PC-9 (cell line): ENCODE data around the gene TADA2B. TPM values are rescaled to one million over a fixed set of nuclear protein-coding genes. Genes with fewer than 3 reads are reported as not detected.

ENCODE experiments used
- BruUV-seq: library from RNA; stranded (reverse); fragments of 400-500 nt; replicated peaks from 2 replicates; lab custom pipeline; 2021; lab: Mats Ljungman, UMichigan
- CTCF ChIA-PET: fragments of 300-600 bp; sonication (Branson Sonifier 250); formaldehyde crosslinking; loops from one replicate; lab custom pipeline; 2022; ENCODE audit warnings: antibody characterized with exemption; lab: Charles Lee
- POLR2A ChIA-PET: fragments of 300-600 bp; sonication (Branson Sonifier 250); formaldehyde crosslinking; loops from one replicate; lab custom pipeline; 2022; ENCODE audit warnings: antibody characterized with exemption; ENCODE audit not compliant: unreplicated experiment; lab: Charles Lee
- DNase-seq, 2 experiments: peaks; one replicate each; pipeline versions ENCODE4 v3.0.0 to v3.0.0-alpha.2; 2015 to 2022; ENCODE audit warnings: mixed read lengths in 1 of 2
- H2AFZ ChIP-seq: fragments of 200-600 bp; sonication (generic); 2 replicates; pipeline ENCODE4 v1.8.1; 2017; ENCODE audit warnings: antibody characterized with exemption
- H3F3A ChIP-seq: fragments of 200-600 bp; sonication (generic); 2 replicates; pipeline ENCODE4 v1.8.1; 2017; ENCODE audit warnings: antibody characterized with exemption, mild to moderate bottlenecking, low read depth; ENCODE audit not compliant: insufficient read depth
- H3K27ac ChIP-seq: fragments of 200-600 bp; sonication (generic); 2 replicates; pipeline ENCODE4 v1.6.1; 2016; ENCODE audit warnings: mixed run types
- H3K27me3 ChIP-seq: fragments of 200-600 bp; sonication (generic); 2 replicates; pipeline ENCODE4 v1.6.1; 2016; ENCODE audit warnings: low read depth, mixed run types; ENCODE audit not compliant: insufficient read depth
- H3K36me3 ChIP-seq: fragments of 200-600 bp; sonication (generic); 2 replicates; pipeline ENCODE4 v1.6.1; 2016; ENCODE audit warnings: low read depth, mixed run types
- H3K4me1 ChIP-seq: fragments of 200-600 bp; sonication (generic); replicated peaks from 2 replicates; pipeline ENCODE4 v1.6.1; 2016; ENCODE audit warnings: mixed run types; ENCODE audit not compliant: insufficient read depth
- H3K4me2 ChIP-seq: fragments of 200-600 bp; sonication (generic); 2 replicates; pipeline ENCODE4 v1.6.1; 2017; ENCODE audit warnings: mixed run types
- H3K4me3 ChIP-seq: fragments of 200-600 bp; sonication (generic); 2 replicates; pipeline ENCODE4 v1.6.1; 2016; ENCODE audit warnings: mixed run types
- H3K79me2 ChIP-seq: fragments of 200-600 bp; sonication (generic); 2 replicates; pipeline ENCODE4 v1.6.1; 2017; ENCODE audit warnings: low read depth, mixed run types
- H3K9me2 ChIP-seq: fragments of 200-600 bp; sonication (generic); 2 replicates; pipeline ENCODE4 v1.8.1; 2017; ENCODE audit warnings: mild to moderate bottlenecking; ENCODE audit not compliant: insufficient read depth
- H3K9me3 ChIP-seq: fragments of 200-600 bp; sonication (generic); 2 replicates; pipeline ENCODE4 v1.8.1; 2016; ENCODE audit warnings: low read depth; ENCODE audit not compliant: insufficient read depth
- H4K20me1 ChIP-seq: fragments of 200-600 bp; sonication (generic); 2 replicates; pipeline ENCODE4 v1.8.1; 2017; ENCODE audit not compliant: insufficient read depth
- EZH2 ChIP-seq: fragments of 200-600 bp; sonication (generic); IDR thresholded peaks from 2 replicates; pipeline ENCODE4 v1.8.0; 2017; ENCODE audit warnings: antibody characterized with exemption, low read depth
- intact Hi-C: fragments of 100-400 bp; cut with micrococcal nuclease; formaldehyde crosslinking; loops from one replicate; pipeline ENCODE4 v1.10.0; 2022; ENCODE audit not compliant: unreplicated experiment
- total RNA-seq: library from RNA; stranded (reverse); gene quantifications from 2 replicates; pipeline ENCODE4 v1.2.3, GENCODE V29; 2021
- TF ChIP-seq, protein P1 (sequence below): fragments of 200-600 bp; sonication (generic); conservative IDR thresholded peaks from 2 replicates; pipeline ENCODE4 v1.6.1; 2017; ENCODE audit warnings: mixed run types, antibody characterized with exemption, mild to moderate bottlenecking, moderate library complexity

Gene TADA2B
- total RNA-seq, 1 experiment from 2014 or later = 9.5 TPM

DNA sequence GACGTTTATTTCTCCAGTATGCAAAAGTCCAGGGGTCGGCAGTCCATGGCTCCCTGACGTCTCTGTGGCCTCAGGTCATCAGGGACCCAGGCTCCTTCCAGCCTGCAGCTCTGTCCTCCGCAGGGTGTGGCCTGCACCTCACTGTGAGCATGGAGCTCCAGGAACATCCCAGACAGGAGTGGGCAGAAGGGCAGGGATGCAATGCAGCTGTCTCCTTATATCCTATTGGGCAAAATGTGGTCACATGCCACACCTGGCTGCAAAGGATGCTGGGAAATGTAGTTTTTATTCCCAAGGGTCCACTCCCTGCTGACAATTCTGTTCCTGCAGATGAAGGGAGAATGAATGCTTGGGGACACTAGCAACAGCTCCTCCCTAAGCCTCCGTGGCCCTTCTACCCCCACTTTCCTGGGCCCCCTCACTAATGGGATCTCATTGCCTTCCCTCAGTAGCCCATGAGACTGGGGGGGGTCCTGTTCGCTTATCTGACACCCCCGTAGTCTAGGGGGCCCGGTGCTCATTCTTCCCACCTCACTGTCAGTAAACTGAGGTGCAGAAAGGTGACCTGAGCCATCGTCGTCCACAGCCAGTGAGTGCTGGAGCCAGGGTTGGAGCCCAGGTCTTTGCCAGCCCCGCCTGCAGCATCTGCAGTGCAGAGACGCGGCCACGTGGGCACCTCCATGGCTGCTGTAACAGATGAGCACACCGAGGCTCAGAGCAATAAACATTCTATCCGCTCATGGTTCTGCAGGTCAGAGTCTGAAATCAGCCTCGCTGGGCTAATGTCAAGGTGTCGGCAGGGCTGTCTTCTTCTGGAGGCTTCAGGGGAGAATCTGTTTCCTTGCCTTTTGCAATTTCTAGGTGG, 30.6 kb downstream of the TADA2B start:
- CTCF ChIA-PET = interaction anchor here (0.6 kb wide), 1 partner anchor 814 kb away, joined by 16 read pairs; no protein-coding TSS in a partner anchor
- Histone ChIP-seq H3K36me3 (no peaks in the 10 kb centered on the region), H3K27ac (no peak overlapping the region), H3K27me3 (no peaks in the 10 kb centered on the region), H3K4me1 (peaks cover 12% of the 10 kb centered on the region; the same call in 1 of the 2 replicates), H4K20me1 (no peaks in the 10 kb centered on the region), H3K4me2 (peak overlapping the region; percentile 16; the same call in 1 of the 2 replicates), H3K9me3 (no peaks in the 10 kb centered on the region), H3K9me2 (no peaks in the 10 kb centered on the region), H3K4me3 (no peak overlapping the region), H3F3A (no peaks in the 10 kb centered on the region), H2AFZ (no peak overlapping the region), H3K79me2 (no peaks in the 10 kb centered on the region)
- no TSS peak for BruUV-seq
- POLR2A ChIA-PET = interaction anchor here (0.6 to 0.7 kb wide), 2 partner anchors 193 to 1453 kb away, joined by 4 to 5 read pairs; no protein-coding TSS in a partner anchor
- TF ChIP-seq, protein P1, sequence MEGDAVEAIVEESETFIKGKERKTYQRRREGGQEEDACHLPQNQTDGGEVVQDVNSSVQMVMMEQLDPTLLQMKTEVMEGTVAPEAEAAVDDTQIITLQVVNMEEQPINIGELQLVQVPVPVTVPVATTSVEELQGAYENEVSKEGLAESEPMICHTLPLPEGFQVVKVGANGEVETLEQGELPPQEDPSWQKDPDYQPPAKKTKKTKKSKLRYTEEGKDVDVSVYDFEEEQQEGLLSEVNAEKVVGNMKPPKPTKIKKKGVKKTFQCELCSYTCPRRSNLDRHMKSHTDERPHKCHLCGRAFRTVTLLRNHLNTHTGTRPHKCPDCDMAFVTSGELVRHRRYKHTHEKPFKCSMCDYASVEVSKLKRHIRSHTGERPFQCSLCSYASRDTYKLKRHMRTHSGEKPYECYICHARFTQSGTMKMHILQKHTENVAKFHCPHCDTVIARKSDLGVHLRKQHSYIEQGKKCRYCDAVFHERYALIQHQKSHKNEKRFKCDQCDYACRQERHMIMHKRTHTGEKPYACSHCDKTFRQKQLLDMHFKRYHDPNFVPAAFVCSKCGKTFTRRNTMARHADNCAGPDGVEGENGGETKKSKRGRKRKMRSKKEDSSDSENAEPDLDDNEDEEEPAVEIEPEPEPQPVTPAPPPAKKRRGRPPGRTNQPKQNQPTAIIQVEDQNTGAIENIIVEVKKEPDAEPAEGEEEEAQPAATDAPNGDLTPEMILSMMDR = no peak
- no peak for TF ChIP-seq EZH2
- intact Hi-C loops = no loop called here
- peak; percentile 33 to 46 for DNase-seq

DNA sequence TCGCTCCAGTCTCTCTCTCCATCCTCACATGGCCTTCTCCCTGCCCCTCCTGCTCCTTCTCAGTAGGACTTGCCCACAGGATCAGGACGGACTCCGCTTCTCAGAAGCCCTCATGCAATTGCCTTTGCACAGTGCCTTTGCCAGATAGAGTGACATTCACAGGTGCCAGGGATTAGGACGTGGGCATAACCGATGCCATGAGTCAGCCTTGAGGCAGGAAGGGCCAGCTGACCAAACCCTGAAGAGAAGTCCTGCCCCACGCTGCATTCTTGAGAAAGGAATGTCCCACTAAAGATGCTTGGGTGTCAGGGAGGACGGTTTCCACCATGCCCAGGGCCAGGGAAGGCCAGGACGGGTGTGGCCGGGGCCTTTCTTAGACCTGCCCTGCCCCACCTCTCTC, 31.3 kb downstream of the TADA2B start:
- H3K36me3 ChIP-seq = no peaks in the 10 kb centered on the region
- H3K4me3 ChIP-seq = no peak overlapping the region
- H3F3A ChIP-seq = no peaks in the 10 kb centered on the region
- TF ChIP-seq EZH2 = no peak
- TF ChIP-seq, protein P1 = no peak
- POLR2A ChIA-PET = interaction anchor here (0.6 kb wide), 1 partner anchor 194 kb away, joined by 4 read pairs; no protein-coding TSS in a partner anchor
- no peaks in the 10 kb centered on the region for H3K79me2 ChIP-seq
- H4K20me1 ChIP-seq = no peaks in the 10 kb centered on the region
- CTCF ChIA-PET = interaction anchor here (0.6 kb wide), 1 partner anchor 815 kb away, joined by 16 read pairs; no protein-coding TSS in a partner anchor
- no peak overlapping the region for H3K27ac ChIP-seq
- intact Hi-C loops = no loop called here
- peak overlapping the region; percentile 16; the same call in 1 of the 2 replicates for H3K4me2 ChIP-seq
- BruUV-seq = no TSS peak
- no peaks in the 10 kb centered on the region for H3K27me3 ChIP-seq
- peaks cover 12% of the 10 kb centered on the region; the same call in 1 of the 2 replicates for H3K4me1 ChIP-seq
- no peaks in the 10 kb centered on the region for H3K9me2 ChIP-seq
- no peaks in the 10 kb centered on the region for H3K9me3 ChIP-seq
- peak; percentile 69 to 79 for DNase-seq
- no peak overlapping the region for H2AFZ ChIP-seq

GRCh38 chr4:7075962-7076695, 33.0 kb downstream of the TADA2B start:
- ChIA-PET CTCF (no interaction called here), POLR2A (no interaction called here)
- intact Hi-C loops = no loop called here
- peaks cover 9% of the 10 kb centered on the region; the same call in 1 of the 2 replicates for H3K4me1 ChIP-seq
- no peaks in the 10 kb centered on the region for H3K36me3 ChIP-seq
- no peaks in the 10 kb centered on the region for H3K9me2 ChIP-seq
- H4K20me1 ChIP-seq = no peaks in the 10 kb centered on the region
- H3K79me2 ChIP-seq = no peaks in the 10 kb centered on the region
- H2AFZ ChIP-seq = no peak overlapping the region
- TF ChIP-seq, protein P1 = no peak
- no peak for TF ChIP-seq EZH2
- H3K9me3 ChIP-seq = no peaks in the 10 kb centered on the region
- no peaks in the 10 kb centered on the region for H3F3A ChIP-seq
- no peaks in the 10 kb centered on the region for H3K27me3 ChIP-seq
- no peak overlapping the region for H3K4me2 ChIP-seq
- no peak overlapping the region for H3K4me3 ChIP-seq
- BruUV-seq = no TSS peak
- no peak overlapping the region for H3K27ac ChIP-seq
- DNase-seq = no peak
